C4-2B (cell line): ENCODE data around the gene IRX5.
A peak's percentile ranks its signal among the peaks of the same experiment; 100 is the strongest.

Experiments used
- H3K27ac ChIP-seq: fragments of 450-650 bp; 2 replicates; pipeline ENCODE4 v1.5.1; 2017
- CTCF ChIP-seq: fragments of 450-650 bp; conservative IDR thresholded peaks from 2 replicates; pipeline ENCODE4 v1.5.1; 2017; ENCODE audit warnings: mild to moderate bottlenecking
- ZFX ChIP-seq: fragments of 450-650 bp; IDR thresholded peaks from 2 replicates; pipeline ENCODE4 v1.6.1; 2017

Gene IRX5

DNA sequence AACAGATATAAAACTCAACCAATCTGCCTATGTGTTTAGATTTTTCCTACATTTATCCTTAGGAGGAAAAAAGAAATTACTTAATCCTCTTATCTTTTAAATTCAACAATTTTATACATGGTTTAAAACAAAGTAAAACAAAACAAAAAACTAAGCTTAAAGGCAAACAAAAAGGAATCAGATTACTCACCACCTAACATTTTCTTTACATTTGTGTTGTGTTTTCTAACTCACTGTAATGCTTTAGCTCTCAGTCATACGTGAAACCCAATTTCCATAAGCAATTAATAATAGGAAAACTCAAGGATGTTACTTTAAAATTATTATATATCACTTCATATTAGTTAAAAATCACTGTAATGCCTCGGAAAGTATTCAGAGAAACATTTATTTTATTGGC lies 6.7 kb upstream of the IRX5 start:
- TF ChIP-seq ZFX = no peak
- no peak for TF ChIP-seq CTCF
- no peak overlapping the region for H3K27ac ChIP-seq

DNA sequence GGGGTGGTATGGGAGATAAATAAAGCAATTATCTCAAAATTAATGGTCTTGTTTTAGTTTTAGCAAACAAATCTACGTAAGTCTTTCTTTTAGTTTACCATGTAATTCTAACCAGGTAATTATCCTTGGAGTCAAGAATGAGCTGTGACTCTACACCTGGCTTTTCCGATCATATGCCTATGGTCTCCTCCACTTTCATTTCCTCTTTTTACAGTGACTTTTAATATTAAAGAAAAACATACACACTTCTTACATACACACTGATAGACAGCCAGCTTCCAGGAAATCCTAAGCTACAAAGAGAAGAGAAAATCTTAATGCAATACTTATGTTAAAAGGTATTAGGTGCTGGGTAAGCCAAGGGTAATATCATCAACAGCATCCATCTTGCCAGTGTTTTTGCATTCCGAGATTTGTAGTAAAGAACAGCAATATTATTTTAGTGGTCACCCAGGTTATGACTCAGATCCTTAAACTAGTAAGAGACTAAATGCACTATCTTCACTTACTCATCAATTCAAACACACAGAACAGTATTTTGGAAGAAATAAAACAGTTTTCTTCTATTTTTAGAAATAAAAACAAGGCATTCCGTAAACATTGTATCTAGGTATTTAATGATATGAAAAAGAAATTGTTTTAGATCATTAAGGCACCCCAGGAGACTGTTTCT lies 4.4 kb upstream of the IRX5 start:
- no peak overlapping the region for H3K27ac ChIP-seq
- no peak for TF ChIP-seq CTCF
- no peak for TF ChIP-seq ZFX

- peak overlapping the region; percentile 81 for H3K27ac ChIP-seq
- TF ChIP-seq ZFX = no peak
- TF ChIP-seq CTCF = no peak
Measured at GRCh38 chr16:54927125-54928015, 3.3 kb upstream of the IRX5 start.

- H3K27ac ChIP-seq = peak overlapping the region; percentile 81
Measured at GRCh38 chr16:54928016-54928356, 2.7 kb upstream of the IRX5 start.

GRCh38 chr16:54928411-54929089 lies 2.1 kb upstream of the IRX5 start:
- H3K27ac ChIP-seq = peak overlapping the region; percentile 81
- TF ChIP-seq CTCF (peak; percentile 15; the same call in 1 of the 2 replicates), ZFX (peak; percentile 73)

More at GRCh38 chr16:54928016-54928356, 2.7 kb upstream of the IRX5 start:
- TF ChIP-seq CTCF = no peak
- no peak for TF ChIP-seq ZFX

DNA sequence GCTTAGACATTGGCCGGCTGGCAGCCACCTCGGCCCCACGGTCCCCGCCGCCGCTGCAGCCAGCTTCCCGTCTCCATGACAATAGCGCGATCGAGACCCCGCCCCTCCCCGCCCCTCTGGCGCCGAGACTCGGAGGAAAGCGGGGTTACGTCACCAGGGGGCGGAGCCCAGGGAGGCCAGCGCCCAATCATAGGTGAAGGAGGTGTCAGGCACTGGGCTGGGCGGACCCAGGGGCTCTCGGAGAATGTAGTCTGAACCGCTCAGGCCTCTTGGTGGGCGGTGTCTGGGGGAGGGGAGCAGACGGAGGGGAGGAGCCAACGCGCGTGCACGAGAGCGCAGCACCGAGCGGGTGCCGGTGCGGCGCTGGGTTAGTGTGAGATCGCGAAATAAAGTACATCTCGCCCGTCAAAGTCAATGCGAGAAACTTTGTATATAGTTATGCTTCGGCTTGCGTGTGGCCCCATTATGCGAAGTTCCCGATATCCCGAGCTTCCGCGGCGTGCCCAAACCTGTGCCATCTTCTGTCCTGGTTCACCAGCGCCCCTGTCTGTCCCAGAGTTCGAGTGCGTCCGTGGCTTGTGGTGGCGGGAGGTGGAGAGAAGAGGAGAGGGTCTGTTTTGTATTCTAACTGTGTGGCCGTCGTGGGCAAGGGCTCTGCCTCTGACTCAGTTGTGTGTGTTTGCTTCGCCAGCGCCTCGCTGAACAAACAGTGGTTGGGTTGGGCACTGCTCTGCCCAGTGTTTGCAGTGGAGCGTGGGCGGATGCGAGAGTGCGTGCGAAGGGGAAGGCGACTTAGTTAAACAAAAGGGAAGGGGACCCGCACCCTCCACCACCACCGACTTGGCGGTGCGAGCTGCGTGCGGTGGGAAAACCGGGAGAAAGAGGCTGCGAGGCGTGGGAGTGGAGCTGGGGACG lies 1.3 kb upstream of the IRX5 start:
- TF ChIP-seq CTCF = peak; percentile 2
- no peak for TF ChIP-seq ZFX
- H3K27ac ChIP-seq = peak overlapping the region; percentile 81
